ENCODE data around the gene C3orf38. TPM values are rescaled to one million over a fixed set of nuclear protein-coding genes. Genes with fewer than 3 reads are reported as not detected.
"Not testable (repeated sequence)": the region's sequence is repeated elsewhere in the genome, so short reads cannot be mapped to it uniquely, and the experiment has no call there.

Gene C3orf38
- 10 to 100 TPM; 31.3 to 60.9 (median 41.3) TPM for polyA plus RNA-seq (ENCODE audit: low read depth in 6 of 6)

- Mint-ChIP-seq H3K36me3 (peaks cover 0 to 3% of the 10 kb centered on the region in 2 donors), H3K4me3 (peak within 1 kb of the TSS; percentile 94 to 100 (median 98)), H3K27ac (peak within 1 kb of the TSS; percentile 95 to 99 (median 98)), H3K9me3 (no peaks in the 10 kb centered on the region), H3K27me3 (no peaks in the 10 kb centered on the region), H3K4me1 (peaks cover 12 to 34% (median 25%) of the 10 kb centered on the region in 3 donors)
- ATAC-seq (ENCODE audit: low read depth in 2 of 2), result peak; percentile 86 to 87
- DNase-seq, result peak; percentile 86
These were observed at the start of gene C3orf38 for GRCh38 chr3:88149509-88150362. TSS of gene C3orf38 (plus strand) at chr3:88149959. CDS start at chr3:88150053, 94 bp downstream.

GRCh38 chr3:88101142-88101541 is 48.6 kb upstream of the C3orf38 start:
- Mint-ChIP-seq H3K27ac (peak overlapping the region in 2 of 6 donors; percentile 31 to 70), H3K27me3 (no peaks in the 10 kb centered on the region), H3K9me3 (peaks cover 0 to 6% (median 2%) of the 10 kb centered on the region in 7 donors), H3K4me3 (no peak overlapping the region), H3K4me1 (peaks cover 4 to 7% (median 7%) of the 10 kb centered on the region in 3 donors), H3K36me3 (peaks cover 21 to 29% of the 10 kb centered on the region in 2 donors)
- DNase-seq (no peak), ATAC-seq (ENCODE audit: low read depth in 2 of 2) (no peak)

GRCh38 chr3:88105325-88105724 is 44.4 kb upstream of the C3orf38 start:
- Mint-ChIP-seq H3K9me3 (peaks cover 0 to 2% (median 0%) of the 10 kb centered on the region in 7 donors), H3K27ac (peak overlapping the region in 4 of 6 donors; percentile 8 to 38 (median 28)), H3K27me3 (no peaks in the 10 kb centered on the region), H3K36me3 (peaks cover 5 to 14% of the 10 kb centered on the region in 2 donors), H3K4me3 (no peak overlapping the region), H3K4me1 (peaks cover 4 to 9% (median 7%) of the 10 kb centered on the region in 3 donors)
- DNase-seq (no peak), ATAC-seq (ENCODE audit: low read depth in 2 of 2) (no peak)

GRCh38 chr3:88112289-88112688 is 37.5 kb upstream of the C3orf38 start:
- Mint-ChIP-seq H3K36me3 (peaks cover 9 to 21% of the 10 kb centered on the region in 2 donors), H3K9me3 (no peaks in the 10 kb centered on the region), H3K4me3 (no peak overlapping the region), H3K27me3 (no peaks in the 10 kb centered on the region), H3K27ac (no peak overlapping the region), H3K4me1 (peaks cover under 1 to 14% (median 2%) of the 10 kb centered on the region in 3 donors)
- DNase-seq (no peak), ATAC-seq (ENCODE audit: low read depth in 2 of 2) (no peak)

GRCh38 chr3:88113311-88114162 is 36.2 kb upstream of the C3orf38 start:
- DNase-seq (peak; percentile 48), ATAC-seq (ENCODE audit: low read depth in 2 of 2) (peak; percentile 88 to 95)
- H3K27ac Mint-ChIP-seq, result peak overlapping the region in 2 of 6 donors; percentile 17 to 62
- H3K9me3 Mint-ChIP-seq, result peaks cover 0 to 2% (median 0%) of the 10 kb centered on the region in 7 donors
- peaks cover 2 to 10% (median 6%) of the 10 kb centered on the region in 3 donors for H3K4me1 Mint-ChIP-seq
- H3K27me3 Mint-ChIP-seq, result no peaks in the 10 kb centered on the region
- H3K4me3 Mint-ChIP-seq, result no peak overlapping the region
- H3K36me3 Mint-ChIP-seq, result peaks cover 16 to 21% of the 10 kb centered on the region in 2 donors

GRCh38 chr3:88114878-88115549 is 34.7 kb upstream of the C3orf38 start:
- Mint-ChIP-seq H3K4me3 (no peak overlapping the region), H3K27me3 (no peaks in the 10 kb centered on the region), H3K27ac (peak overlapping the region in 2 of 6 donors; percentile 15 to 27), H3K4me1 (peaks cover 2 to 10% (median 6%) of the 10 kb centered on the region in 3 donors), H3K36me3 (peaks cover 18 to 21% of the 10 kb centered on the region in 2 donors), H3K9me3 (peaks cover 0 to 2% (median 0%) of the 10 kb centered on the region in 7 donors)
- DNase-seq, result no peak
- no peak for ATAC-seq (ENCODE audit: low read depth in 2 of 2)

GRCh38 chr3:88117683-88118082 is 32.1 kb upstream of the C3orf38 start:
- Mint-ChIP-seq H3K4me1 (peaks cover 2 to 13% (median 12%) of the 10 kb centered on the region in 3 donors), H3K4me3 (no peak overlapping the region), H3K27ac (no peak overlapping the region), H3K27me3 (no peaks in the 10 kb centered on the region), H3K9me3 (peaks cover 0 to 2% (median 0%) of the 10 kb centered on the region in 7 donors), H3K36me3 (peaks cover 18 to 21% of the 10 kb centered on the region in 2 donors)
- ATAC-seq (ENCODE audit: low read depth in 2 of 2) (no peak), DNase-seq (no peak)

- ATAC-seq (ENCODE audit: low read depth in 2 of 2); H3K4me3 Mint-ChIP-seq; H3K27me3 Mint-ChIP-seq; H3K9me3 Mint-ChIP-seq; DNase-seq; H3K27ac Mint-ChIP-seq: not testable (repeated sequence)
- Mint-ChIP-seq H3K4me1 (peaks cover 0 to 13% (median 12%) of the 10 kb centered on the region in 3 donors), H3K36me3 (peaks cover 18 to 21% of the 10 kb centered on the region in 2 donors)
These were observed 31.2 kb upstream of the C3orf38 start for GRCh38 chr3:88118603-88119002.

- H3K27me3 Mint-ChIP-seq, result no peaks in the 10 kb centered on the region
- no peak for ATAC-seq (ENCODE audit: low read depth in 2 of 2)
- no peaks in the 10 kb centered on the region for H3K9me3 Mint-ChIP-seq
- H3K4me3 Mint-ChIP-seq, result no peak overlapping the region
- DNase-seq, result no peak
- H3K36me3 Mint-ChIP-seq, result peaks cover 0 to 6% of the 10 kb centered on the region in 2 donors
- peaks cover 6 to 10% (median 6%) of the 10 kb centered on the region in 3 donors for H3K4me1 Mint-ChIP-seq
- H3K27ac Mint-ChIP-seq, result no peak overlapping the region
These were observed 26.2 kb upstream of the C3orf38 start for GRCh38 chr3:88123526-88123925.

GRCh38 chr3:88131695-88132094 is 18.1 kb upstream of the C3orf38 start:
- no peak overlapping the region for H3K4me3 Mint-ChIP-seq
- peaks cover 6 to 16% of the 10 kb centered on the region in 2 donors for H3K36me3 Mint-ChIP-seq
- no peaks in the 10 kb centered on the region for H3K9me3 Mint-ChIP-seq
- DNase-seq (no peak), ATAC-seq (ENCODE audit: low read depth in 2 of 2) (no peak)
- peak overlapping the region in 1 of 6 donors; percentile 92 for H3K27ac Mint-ChIP-seq
- no peaks in the 10 kb centered on the region for H3K27me3 Mint-ChIP-seq
- H3K4me1 Mint-ChIP-seq, result peaks cover 4 to 6% (median 4%) of the 10 kb centered on the region in 3 donors

GRCh38 chr3:88132894-88133293 is 16.9 kb upstream of the C3orf38 start:
- ATAC-seq (ENCODE audit: low read depth in 2 of 2), result no peak
- Mint-ChIP-seq H3K9me3 (no peaks in the 10 kb centered on the region), H3K27me3 (no peaks in the 10 kb centered on the region), H3K27ac (no peak overlapping the region), H3K36me3 (peaks cover 6 to 12% of the 10 kb centered on the region in 2 donors), H3K4me1 (peaks cover 0 to 4% (median 0%) of the 10 kb centered on the region in 3 donors), H3K4me3 (no peak overlapping the region)
- no peak for DNase-seq

- DNase-seq (no peak), ATAC-seq (ENCODE audit: low read depth in 2 of 2) (no peak)
- H3K4me1 Mint-ChIP-seq, result peaks cover 0 to 4% (median 0%) of the 10 kb centered on the region in 3 donors
- peak overlapping the region in 3 of 6 donors; percentile 0 to 83 (median 67) for H3K27ac Mint-ChIP-seq
- no peaks in the 10 kb centered on the region for H3K9me3 Mint-ChIP-seq
- H3K27me3 Mint-ChIP-seq, result no peaks in the 10 kb centered on the region
- H3K36me3 Mint-ChIP-seq, result peaks cover 6 to 14% of the 10 kb centered on the region in 2 donors
- H3K4me3 Mint-ChIP-seq, result no peak overlapping the region
These were observed 16.0 kb upstream of the C3orf38 start for GRCh38 chr3:88133711-88134263.

Measured in naive B cell (primary cell).